Activated CD4-positive, alpha-beta memory T cell treated with anti-CD3 and anti-CD28 coated beads, Interleukin-2, amount 10 ng/mL, durations not matched to agents 7 days and 5 days (primary cell): ENCODE results near the gene TLN1. TPM values are rescaled to one million over a fixed set of nuclear protein-coding genes. Genes with fewer than 3 reads are reported as not detected.
A peak's percentile ranks its signal among the peaks of the same experiment; 100 is the strongest.

Source experiments
- CTCF ChIA-PET: fragments of 350-600 bp; sonication (Branson Sonifier 250); formaldehyde crosslinking; loops from one replicate; lab custom pipeline; 2021; ENCODE audit warnings: antibody characterized with exemption, inconsistent platforms; lab: Charles Lee
- POLR2A ChIA-PET: fragments of 350-600 bp; sonication (Branson Sonifier 250); formaldehyde crosslinking; loops from one replicate; lab custom pipeline; 2021; ENCODE audit warnings: antibody characterized with exemption; lab: Charles Lee
- DNase-seq: peaks from one replicate; pipeline ENCODE4 v3.0.0-alpha.2; 2020
- H3K27ac Mint-ChIP-seq: one replicate; pipeline ENCODE4 v1.8.0; 2021; ENCODE audit warnings: mild to moderate bottlenecking, mixed read lengths
- H3K27me3 Mint-ChIP-seq: one replicate; pipeline ENCODE4 v1.8.0; 2021; ENCODE audit warnings: mixed read lengths
- H3K36me3 Mint-ChIP-seq: one replicate; pipeline ENCODE4 v1.8.0; 2021; ENCODE audit warnings: low read depth, mixed read lengths
- H3K4me1 Mint-ChIP-seq: one replicate; pipeline ENCODE4 v1.8.0; 2021; ENCODE audit warnings: mixed read lengths
- H3K4me3 Mint-ChIP-seq: one replicate; pipeline ENCODE4 v1.8.0; 2021; ENCODE audit warnings: mild to moderate bottlenecking, mixed read lengths
- H3K9me3 Mint-ChIP-seq: one replicate; pipeline ENCODE4 v1.8.0; 2021; ENCODE audit warnings: mixed read lengths
- total RNA-seq, 2 experiments: library from RNA; stranded (reverse); gene quantifications; one replicate each; pipeline ENCODE4 v1.2.3, GENCODE V29; 2021

The TLN1 gene
- total RNA-seq, 2 experiments from 2014 or later = 341 to 354 TPM

- no peaks in the 10 kb centered on the region for H3K9me3 Mint-ChIP-seq
- no peaks in the 10 kb centered on the region for H3K4me1 Mint-ChIP-seq
- H3K27me3 Mint-ChIP-seq = no peaks in the 10 kb centered on the region
- ChIA-PET POLR2A (interaction anchor here (0.7 to 2.1 kb wide), 4 partner anchors 13 to 34 kb away, joined by 3 to 6 read pairs (median 3); partner anchors contain the start of genes GBA2 and RGP1), CTCF (interaction anchor here (1.0 to 1.2 kb wide), 2 partner anchors 14 to 18 kb away, joined by 3 to 7 read pairs; no protein-coding TSS in a partner anchor)
- H3K27ac Mint-ChIP-seq = no peak overlapping the region
- DNase-seq = no peak
- H3K36me3 Mint-ChIP-seq = peaks cover 86% of the 10 kb centered on the region
- H3K4me3 Mint-ChIP-seq = no peak overlapping the region
Measured at GRCh38 chr9:35714123-35714522, 17.9 kb downstream of the TLN1 start.

- no peaks in the 10 kb centered on the region for H3K27me3 Mint-ChIP-seq
- no peaks in the 10 kb centered on the region for H3K9me3 Mint-ChIP-seq
- H3K36me3 Mint-ChIP-seq = peaks cover 86% of the 10 kb centered on the region
- ChIA-PET CTCF (interaction anchor here (1.0 to 4.3 kb wide), 3 partner anchors 15 to 18 kb away, joined by 3 to 26 read pairs (median 7); no protein-coding TSS in a partner anchor), POLR2A (interaction anchor here (0.7 to 2.1 kb wide), 3 partner anchors 13 to 35 kb away, joined by 3 to 6 read pairs (median 3); partner anchors contain the start of genes GBA2 and RGP1)
- H3K4me3 Mint-ChIP-seq = no peak overlapping the region
- H3K4me1 Mint-ChIP-seq = no peaks in the 10 kb centered on the region
- H3K27ac Mint-ChIP-seq = no peak overlapping the region
- no peak for DNase-seq
Measured at GRCh38 chr9:35713578-35713977, 18.4 kb downstream of the TLN1 start.

GRCh38 chr9:35712762-35713400, 19.1 kb downstream of the TLN1 start:
- Mint-ChIP-seq H3K4me1 (no peaks in the 10 kb centered on the region), H3K9me3 (no peaks in the 10 kb centered on the region), H3K27ac (no peak overlapping the region), H3K27me3 (no peaks in the 10 kb centered on the region), H3K36me3 (peaks cover 86% of the 10 kb centered on the region), H3K4me3 (no peak overlapping the region)
- CTCF ChIA-PET = interaction anchor here (1.6 to 4.3 kb wide), 2 partner anchors 16 to 55 kb away, joined by 5 to 26 read pairs; partner anchors contain the start of genes CCDC107 and RMRP
- no peak for DNase-seq
- POLR2A ChIA-PET = interaction anchor here (2.1 kb wide), 1 partner anchor 35 kb away, joined by 6 read pairs; the partner anchor contains the start of genes GBA2 and RGP1

GRCh38 chr9:35711501-35712428, 20.2 kb downstream of the TLN1 start:
- ChIA-PET POLR2A (interaction anchor here (2.1 kb wide), 1 partner anchor 36 kb away, joined by 6 read pairs; the partner anchor contains the start of genes GBA2 and RGP1), CTCF (interaction anchor here (1.6 to 4.3 kb wide), 2 partner anchors 15 to 54 kb away, joined by 5 to 26 read pairs; partner anchors contain the start of genes CCDC107 and RMRP)
- H3K27me3 Mint-ChIP-seq = no peaks in the 10 kb centered on the region
- no peak for DNase-seq
- H3K4me3 Mint-ChIP-seq = no peak overlapping the region
- H3K9me3 Mint-ChIP-seq = no peaks in the 10 kb centered on the region
- peak overlapping the region; percentile 12 for H3K27ac Mint-ChIP-seq
- H3K4me1 Mint-ChIP-seq = no peaks in the 10 kb centered on the region
- peaks cover 86% of the 10 kb centered on the region for H3K36me3 Mint-ChIP-seq

GRCh38 chr9:35710818-35711500, 21.0 kb downstream of the TLN1 start:
- CTCF ChIA-PET = interaction anchor here (1.4 to 4.3 kb wide), 3 partner anchors 11 to 53 kb away, joined by 3 to 26 read pairs (median 5); partner anchors contain the start of genes CCDC107 and RMRP
- POLR2A ChIA-PET = no interaction called here
- DNase-seq = no peak
- H3K27me3 Mint-ChIP-seq = no peaks in the 10 kb centered on the region
- no peaks in the 10 kb centered on the region for H3K9me3 Mint-ChIP-seq
- H3K36me3 Mint-ChIP-seq = peaks cover 86% of the 10 kb centered on the region
- no peak overlapping the region for H3K4me3 Mint-ChIP-seq
- no peaks in the 10 kb centered on the region for H3K4me1 Mint-ChIP-seq
- no peak overlapping the region for H3K27ac Mint-ChIP-seq

GRCh38 chr9:35708146-35708545, 23.8 kb downstream of the TLN1 start:
- ChIA-PET POLR2A (interaction anchor here (4.0 kb wide), 1 partner anchor 23 kb away, joined by 10 read pairs; the partner anchor contains the start of genes CREB3 and TLN1), CTCF (interaction anchor here (3.8 kb wide), 1 partner anchor 12 kb away, joined by 23 read pairs; no protein-coding TSS in a partner anchor)
- no peaks in the 10 kb centered on the region for H3K4me1 Mint-ChIP-seq
- no peak overlapping the region for H3K27ac Mint-ChIP-seq
- no peaks in the 10 kb centered on the region for H3K27me3 Mint-ChIP-seq
- H3K36me3 Mint-ChIP-seq = peaks cover 87% of the 10 kb centered on the region
- no peaks in the 10 kb centered on the region for H3K9me3 Mint-ChIP-seq
- H3K4me3 Mint-ChIP-seq = no peak overlapping the region
- DNase-seq = no peak

- ChIA-PET CTCF (interaction anchor here (0.8 to 3.8 kb wide), 2 partner anchors 10 to 11 kb away, joined by 3 to 23 read pairs; no protein-coding TSS in a partner anchor), POLR2A (interaction anchor here (4.0 kb wide), 1 partner anchor 25 kb away, joined by 10 read pairs; the partner anchor contains the start of genes CREB3 and TLN1)
- H3K36me3 Mint-ChIP-seq = peaks cover 88% of the 10 kb centered on the region
- H3K9me3 Mint-ChIP-seq = no peaks in the 10 kb centered on the region
- no peak overlapping the region for H3K4me3 Mint-ChIP-seq
- no peak overlapping the region for H3K27ac Mint-ChIP-seq
- H3K27me3 Mint-ChIP-seq = no peaks in the 10 kb centered on the region
- no peaks in the 10 kb centered on the region for H3K4me1 Mint-ChIP-seq
- no peak for DNase-seq
Measured at GRCh38 chr9:35706951-35707350, 25.0 kb downstream of the TLN1 start.

GRCh38 chr9:35705836-35706430, 26.1 kb downstream of the TLN1 start:
- H3K36me3 Mint-ChIP-seq = peaks cover 77% of the 10 kb centered on the region
- H3K9me3 Mint-ChIP-seq = no peaks in the 10 kb centered on the region
- no peak overlapping the region for H3K27ac Mint-ChIP-seq
- no peak for DNase-seq
- ChIA-PET CTCF (interaction anchor here (3.8 kb wide), 1 partner anchor 10 kb away, joined by 23 read pairs; no protein-coding TSS in a partner anchor), POLR2A (interaction anchor here (0.6 to 4.0 kb wide), 4 partner anchors 9 to 90 kb away, joined by 3 to 10 read pairs (median 4); partner anchors contain the start of genes CREB3 and TLN1)
- no peaks in the 10 kb centered on the region for H3K27me3 Mint-ChIP-seq
- H3K4me1 Mint-ChIP-seq = no peaks in the 10 kb centered on the region
- H3K4me3 Mint-ChIP-seq = no peak overlapping the region

GRCh38 chr9:35705372-35705771, 26.6 kb downstream of the TLN1 start:
- Mint-ChIP-seq H3K27me3 (no peaks in the 10 kb centered on the region), H3K4me1 (no peaks in the 10 kb centered on the region), H3K36me3 (peaks cover 72% of the 10 kb centered on the region), H3K4me3 (no peak overlapping the region), H3K9me3 (no peaks in the 10 kb centered on the region), H3K27ac (no peak overlapping the region)
- ChIA-PET POLR2A (interaction anchor here (0.6 to 4.0 kb wide), 4 partner anchors 9 to 89 kb away, joined by 3 to 10 read pairs (median 4); partner anchors contain the start of genes CREB3 and TLN1), CTCF (interaction anchor here (3.8 kb wide), 1 partner anchor 9 kb away, joined by 23 read pairs; no protein-coding TSS in a partner anchor)
- DNase-seq = no peak

- POLR2A ChIA-PET = interaction anchor here (1.1 to 1.2 kb wide), 2 partner anchors 9 to 43 kb away, joined by 3 to 4 read pairs; no protein-coding TSS in a partner anchor
- CTCF ChIA-PET = interaction anchor here (1.5 kb wide), 1 partner anchor 93 kb away, joined by 4 read pairs; no protein-coding TSS in a partner anchor
- DNase-seq = no peak
- Mint-ChIP-seq H3K27me3 (no peaks in the 10 kb centered on the region), H3K9me3 (no peaks in the 10 kb centered on the region), H3K27ac (no peak overlapping the region), H3K36me3 (peaks cover 66% of the 10 kb centered on the region), H3K4me1 (no peaks in the 10 kb centered on the region), H3K4me3 (no peak overlapping the region)
Measured at GRCh38 chr9:35703906-35704672, 27.9 kb downstream of the TLN1 start.

GRCh38 chr9:35702696-35703095, 29.3 kb downstream of the TLN1 start:
- Mint-ChIP-seq H3K4me3 (no peak overlapping the region), H3K36me3 (peaks cover 57% of the 10 kb centered on the region), H3K27ac (no peak overlapping the region), H3K9me3 (no peaks in the 10 kb centered on the region), H3K4me1 (no peaks in the 10 kb centered on the region), H3K27me3 (no peaks in the 10 kb centered on the region)
- POLR2A ChIA-PET = no interaction called here
- CTCF ChIA-PET = interaction anchor here (1.5 kb wide), 1 partner anchor 92 kb away, joined by 4 read pairs; no protein-coding TSS in a partner anchor
- DNase-seq = no peak
